K562 (cell line): ENCODE results near the gene RBM28. TPM values are rescaled to one million over a fixed set of nuclear protein-coding genes. Genes with fewer than 3 reads are reported as not detected.

Source experiments
- ATAC-seq: fragments of 200-7000 bp; cut with Tn5 transposase; 3 replicates; pipeline ENCODE4 v1.9.1; 2020; ENCODE audit warnings: moderate library complexity
- BruUV-seq: library from RNA; stranded (reverse); fragments of 400-500 nt; replicated peaks from 2 replicates; lab custom pipeline; 2021; lab: Mats Ljungman, UMichigan
- CTCF ChIA-PET: fragments of 300-600 bp; formaldehyde crosslinking; extraction: SDS; loops from one replicate; lab custom pipeline; 2021; ENCODE audit warnings: low intra/inter-chr PET ratio; lab: Yijun Ruan, JAX
- POLR2A ChIA-PET: fragments of 300-600, 350-650 bp; sonication (Branson Sonifier 250); formaldehyde crosslinking; extraction: SDS; loops from one replicate; lab custom pipeline; 2021; ENCODE audit warnings: antibody characterized with exemption, inconsistent platforms; lab: Yijun Ruan, JAX
- DNase-seq, 4 experiments: peaks; one replicate each; pipeline versions ENCODE4 v3.0.0 to v3.0.0-alpha.2; 2011 to 2018; ENCODE audit warnings: low spot score in 3 of 4, mixed read lengths in 3 of 4; ENCODE audit errors: extremely low read depth in 1 of 4
- FAIRE-seq: peaks from 2 replicates; lab custom pipeline; 2011; peaks lifted over from hg19 to GRCh38; lab: Jason Lieb, UNC
- H2AFZ ChIP-seq: 2 replicates; pipeline ENCODE4 v1.6.0; 2011; ENCODE audit warnings: low read depth, low read length, control low read depth, inconsistent platforms
- H3K27ac ChIP-seq: fragments of 200-600 bp; 3 replicates; pipeline ENCODE4 v1.8.0; 2011; ENCODE audit warnings: low read depth, mild to moderate bottlenecking, control low read depth, inconsistent platforms, low read length, moderate library complexity, mixed read lengths; ENCODE audit errors: extremely low read depth
- H3K27me3 ChIP-seq, 2 experiments: fragments of 300-600 bp in 1 of 2; 2 replicates in 1 of 2; 3 replicates in 1 of 2; pipeline versions ENCODE4 v1.6.0 to v1.8.0; 2011; ENCODE audit warnings: inconsistent platforms in 2 of 2, low read length in 2 of 2, mild to moderate bottlenecking in 1 of 2, mixed read lengths in 1 of 2, moderate library complexity in 1 of 2; ENCODE audit not compliant: control insufficient read depth in 2 of 2, insufficient read depth in 2 of 2
- H3K36me3 ChIP-seq: fragments of 300-600 bp; 3 replicates; pipeline ENCODE4 v1.8.0; 2011; ENCODE audit warnings: mild to moderate bottlenecking, low read length, inconsistent platforms; ENCODE audit not compliant: control insufficient read depth, insufficient read depth
- H3K4me1 ChIP-seq, 2 experiments: fragments of 200-600 bp in 1 of 2; replicated peaks in 1 of 2; 2 replicates in 1 of 2; 3 replicates in 1 of 2; pipeline versions ENCODE4 v1.5.1 to v1.8.0; 2011; ENCODE audit warnings: inconsistent platforms in 2 of 2, low read length in 2 of 2, mild to moderate bottlenecking in 1 of 2, mixed read lengths in 1 of 2, moderate library complexity in 1 of 2; ENCODE audit not compliant: control insufficient read depth in 2 of 2, insufficient read depth in 2 of 2
- H3K4me2 ChIP-seq: 2 replicates; pipeline ENCODE4 v1.6.1; 2011; ENCODE audit warnings: low read length, control low read depth, inconsistent platforms, mixed read lengths; ENCODE audit not compliant: insufficient read depth
- H3K4me3 ChIP-seq: fragments of 200-600 bp; sonication (generic), shearing (Covaris generic); 2 replicates; pipeline ENCODE4 v1.5.1; 2016; ENCODE audit warnings: control low read depth, inconsistent platforms
- H3K79me2 ChIP-seq: fragments of 200-600 bp; 3 replicates; pipeline ENCODE4 v1.8.0; 2011; ENCODE audit warnings: low read length, inconsistent platforms; ENCODE audit not compliant: control insufficient read depth, insufficient read depth
- H3K9ac ChIP-seq, 2 experiments: 2 replicates each; pipeline versions ENCODE4 v1.6.0 to v1.6.1; 2011; ENCODE audit warnings: low read depth in 2 of 2, low read length in 2 of 2, control low read depth in 1 of 2, inconsistent platforms in 1 of 2, mild to moderate bottlenecking in 1 of 2, mixed read lengths in 1 of 2; ENCODE audit not compliant: insufficient read depth in 1 of 2
- H3K9me1 ChIP-seq: one replicate; pipeline ENCODE4 v1.6.0; 2011; ENCODE audit warnings: inconsistent platforms, mild to moderate bottlenecking, low read length, moderate library complexity; ENCODE audit not compliant: control insufficient read depth, insufficient read depth
- H3K9me3 ChIP-seq: replicated peaks from 2 replicates; pipeline ENCODE4 v1.5.1; 2011; ENCODE audit warnings: low read depth, low read length, inconsistent platforms; ENCODE audit not compliant: control insufficient read depth, insufficient read depth
- H4K20me1 ChIP-seq: replicated peaks from 2 replicates; pipeline ENCODE4 v1.6.1; 2011; ENCODE audit warnings: low read length, inconsistent platforms, mixed read lengths; ENCODE audit not compliant: control insufficient read depth, insufficient read depth
- ETV5 ChIP-seq: sonication (generic); formaldehyde crosslinking; IDR thresholded peaks from 2 replicates; pipeline ENCODE4 v1.4.0; 2020; ENCODE audit warnings: low read depth, mild to moderate bottlenecking, missing genetic modification reagents
- FOXK1 ChIP-seq: sonication (generic); formaldehyde crosslinking; IDR thresholded peaks from 2 replicates; pipeline ENCODE4 v1.8.0; 2022; ENCODE audit warnings: missing genetic modification reagents, mild to moderate bottlenecking, borderline replicate concordance
- MTF1 ChIP-seq: fragments of 250-450 bp; sonication (Bioruptor Pico); IDR thresholded peaks from 2 replicates; pipeline ENCODE4 v1.9.0; 2021; ENCODE audit warnings: moderate library complexity, mild to moderate bottlenecking, inconsistent platforms, borderline replicate concordance
- NBN ChIP-seq: fragments of 450-650 bp; IDR thresholded peaks from 2 replicates; pipeline ENCODE4 v1.6.1; 2016; ENCODE audit warnings: low read depth, mild to moderate bottlenecking
- SNIP1 ChIP-seq: fragments of 450-650 bp; IDR thresholded peaks from 2 replicates; pipeline ENCODE4 v1.7.1; 2017; ENCODE audit warnings: low read depth, mild to moderate bottlenecking
- SRSF9 ChIP-seq: fragments of 200-400 bp; formaldehyde crosslinking; IDR thresholded peaks from 2 replicates; pipeline ENCODE4 v1.6.1; 2017; ENCODE audit warnings: low read depth, low read length, borderline replicate concordance
- STAT5B ChIP-seq: fragments of 250-450 bp; sonication (Bioruptor Pico); IDR thresholded peaks from 2 replicates; pipeline ENCODE4 v1.8.0; 2021; ENCODE audit warnings: mild to moderate bottlenecking, inconsistent platforms
- TAF15 ChIP-seq: fragments of 200-400 bp; formaldehyde crosslinking; IDR thresholded peaks from 2 replicates; pipeline ENCODE4 v1.6.1; 2017; ENCODE audit warnings: mild to moderate bottlenecking, low read depth, low read length, moderate library complexity
- ZFP30 ChIP-seq: fragments of 250-450 bp; sonication (Bioruptor Pico); IDR thresholded peaks from 2 replicates; pipeline ENCODE4 v1.8.0; 2022; ENCODE audit warnings: moderate library complexity, mild to moderate bottlenecking, inconsistent platforms, borderline replicate concordance
- ZNF57 ChIP-seq: fragments of 450-650 bp; formaldehyde crosslinking; IDR thresholded peaks from 2 replicates; pipeline ENCODE4 v1.4.0; 2020; ENCODE audit warnings: mild to moderate bottlenecking, moderate library complexity
- ZNF778 ChIP-seq: fragments of 450-650 bp; formaldehyde crosslinking; IDR thresholded peaks from 2 replicates; pipeline ENCODE4 v1.4.0; 2020; ENCODE audit warnings: mild to moderate bottlenecking, moderate library complexity
- WGBS: fragments of 100-300 bp; shearing (Covaris generic); methylation state at CpG from one replicate; pipeline ENCODE4 v1.1.6; 2016; ENCODE audit warnings: low coverage, mixed read lengths; ENCODE audit not compliant: insufficient coverage; ENCODE audit errors: missing lambda C conversion rate; 5-methylcytosine and 5-hydroxymethylcytosine counted together
- in situ Hi-C: fragments of 300-500 bp; cut with MboI; formaldehyde crosslinking; loops from 4 replicates; pipeline ENCODE4 v1.15.0; 2018; ENCODE audit warnings: inconsistent platforms, mixed read lengths
- intact Hi-C: fragments of 100-400 bp; cut with micrococcal nuclease; formaldehyde crosslinking; loops from 2 replicates; pipeline ENCODE4 v1.14.2; 2022
- polyA plus RNA-seq, 8 experiments: library from polyadenylated mRNA; depleted of rRNA in 4 of 8; stranded (reverse) in 5 of 8; unstranded in 3 of 8; fragments of >200 nt; fragmentation: Nextera tagmentation in 2 of 8; fragmentation: Illumina TruSeq in 1 of 8; extraction: Ambion mirVana in 2 of 8; extraction: Trizol in 1 of 8; gene quantifications; 2 replicates each; pipeline versions ENCODE4 v1.2.1 to v1.2.3, GENCODE V29; 2011 to 2014; ENCODE audit warnings: inconsistent platforms in 1 of 8, missing spikeins in 1 of 8
- total RNA-seq, 7 experiments: library from RNA; depleted of rRNA in 6 of 7; stranded (reverse); fragments of >200 nt in 6 of 7; fragmentation: Illumina TruSeq in 2 of 7; extraction: Trizol in 2 of 7; gene quantifications; 2 replicates each; pipeline versions ENCODE4 v1.2.1 to v1.2.3, GENCODE V29; 2011 to 2021; ENCODE audit warnings: low replicate concordance in 1 of 7
- TF ChIP-seq, protein P1 (sequence below): sonication (generic); formaldehyde crosslinking; IDR thresholded peaks from 2 replicates; pipeline ENCODE4 v1.8.1; 2023; ENCODE audit warnings: mild to moderate bottlenecking, missing genetic modification reagents
- TF ChIP-seq, protein P2 (sequence below): fragments of 450-650 bp; IDR thresholded peaks from 2 replicates; pipeline ENCODE4 v1.6.1; 2018; ENCODE audit warnings: mild to moderate bottlenecking, low read depth; ENCODE audit not compliant: partially characterized antibody
- TF ChIP-seq, protein P3 (sequence below): fragments of 250-450 bp; sonication (Bioruptor Pico); IDR thresholded peaks from 2 replicates; pipeline ENCODE4 v1.5.0; 2020; ENCODE audit warnings: mild to moderate bottlenecking
- TF ChIP-seq, protein P4 (sequence below): fragments of 250-450 bp; sonication (Bioruptor Pico); IDR thresholded peaks from 2 replicates; pipeline ENCODE4 v1.8.0; 2022; ENCODE audit warnings: inconsistent platforms
- TF ChIP-seq, protein P5 (sequence below): sonication (generic); formaldehyde crosslinking; IDR thresholded peaks from 2 replicates; pipeline ENCODE4 v1.8.1; 2022; ENCODE audit warnings: missing genetic modification reagents

RBM28 gene
- total and polyA plus RNA-seq, 9 of the 15 experiments (the other 6 are each of a cell fraction or from before 2014, with no cell fraction given), result 65.8 to 213 (median 138) TPM

DNA sequence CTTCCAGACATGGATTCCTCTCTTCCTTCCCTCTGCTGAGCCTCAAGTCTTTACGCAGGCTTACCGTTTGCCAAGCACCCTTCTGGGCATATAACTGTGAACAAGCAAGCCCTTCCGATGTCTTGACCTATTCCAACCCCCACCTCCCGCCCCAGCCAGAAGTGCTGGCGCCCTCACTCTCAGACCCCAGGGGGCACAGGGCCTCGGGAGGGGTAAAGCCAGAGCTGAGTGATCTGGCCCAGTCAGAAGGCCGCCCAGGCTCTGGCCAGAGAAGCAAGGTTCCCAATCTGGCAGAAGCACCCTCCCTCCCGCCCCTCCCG is 16.6 kb upstream of the RBM28 start:
- in situ Hi-C loops, result no loop called here

More for the DNA sequence above, 16.6 kb upstream of the RBM28 start:
- no peak for FAIRE-seq
- Histone ChIP-seq H3K79me2 (no peaks in the 10 kb centered on the region), H3K36me3 (no peaks in the 10 kb centered on the region), H3K4me2 (no peak overlapping the region), H2AFZ (no peak overlapping the region), H3K9me3 (no peaks in the 10 kb centered on the region), H3K4me1 (peaks cover 6 to 21% of the 10 kb centered on the region in 2 experiments; a peak in 3 of 5 replicates), H3K9me1 (no peaks in the 10 kb centered on the region), H3K4me3 (no peak overlapping the region), H3K27me3 (peaks cover 60 to 63% of the 10 kb centered on the region in 2 experiments), H4K20me1 (no peaks in the 10 kb centered on the region; the same call in 1 of the 2 replicates), H3K9ac (no peak overlapping the region), H3K27ac (no peak overlapping the region)
- BruUV-seq, result no TSS peak
- no peak for DNase-seq
- TF ChIP-seq ZFP30 (CRISPR knock-in tag), result no peak
- TF ChIP-seq STAT5B, result no peak
- TF ChIP-seq SRSF9, result no peak
- no peak for TF ChIP-seq FOXK1
- TF ChIP-seq ETV5 (CRISPR knock-in tag), result no peak
- TF ChIP-seq, protein P1, sequence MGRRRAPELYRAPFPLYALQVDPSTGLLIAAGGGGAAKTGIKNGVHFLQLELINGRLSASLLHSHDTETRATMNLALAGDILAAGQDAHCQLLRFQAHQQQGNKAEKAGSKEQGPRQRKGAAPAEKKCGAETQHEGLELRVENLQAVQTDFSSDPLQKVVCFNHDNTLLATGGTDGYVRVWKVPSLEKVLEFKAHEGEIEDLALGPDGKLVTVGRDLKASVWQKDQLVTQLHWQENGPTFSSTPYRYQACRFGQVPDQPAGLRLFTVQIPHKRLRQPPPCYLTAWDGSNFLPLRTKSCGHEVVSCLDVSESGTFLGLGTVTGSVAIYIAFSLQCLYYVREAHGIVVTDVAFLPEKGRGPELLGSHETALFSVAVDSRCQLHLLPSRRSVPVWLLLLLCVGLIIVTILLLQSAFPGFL, result no peak
- TF ChIP-seq, protein P2, sequence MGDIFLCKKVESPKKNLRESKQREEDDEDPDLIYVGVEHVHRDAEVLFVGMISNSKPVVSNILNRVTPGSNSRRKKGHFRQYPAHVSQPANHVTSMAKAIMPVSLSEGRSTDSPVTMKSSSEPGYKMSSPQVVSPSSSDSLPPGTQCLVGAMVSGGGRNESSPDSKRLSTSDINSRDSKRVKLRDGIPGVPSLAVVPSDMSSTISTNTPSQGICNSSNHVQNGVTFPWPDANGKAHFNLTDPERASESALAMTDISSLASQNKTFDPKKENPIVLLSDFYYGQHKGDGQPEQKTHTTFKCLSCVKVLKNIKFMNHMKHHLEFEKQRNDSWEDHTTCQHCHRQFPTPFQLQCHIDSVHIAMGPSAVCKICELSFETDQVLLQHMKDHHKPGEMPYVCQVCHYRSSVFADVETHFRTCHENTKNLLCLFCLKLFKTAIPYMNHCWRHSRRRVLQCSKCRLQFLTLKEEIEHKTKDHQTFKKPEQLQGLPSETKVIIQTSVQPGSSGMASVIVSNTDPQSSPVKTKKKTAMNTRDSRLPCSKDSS, result no peak
- no peak for TF ChIP-seq SNIP1
- TF ChIP-seq, protein P3, sequence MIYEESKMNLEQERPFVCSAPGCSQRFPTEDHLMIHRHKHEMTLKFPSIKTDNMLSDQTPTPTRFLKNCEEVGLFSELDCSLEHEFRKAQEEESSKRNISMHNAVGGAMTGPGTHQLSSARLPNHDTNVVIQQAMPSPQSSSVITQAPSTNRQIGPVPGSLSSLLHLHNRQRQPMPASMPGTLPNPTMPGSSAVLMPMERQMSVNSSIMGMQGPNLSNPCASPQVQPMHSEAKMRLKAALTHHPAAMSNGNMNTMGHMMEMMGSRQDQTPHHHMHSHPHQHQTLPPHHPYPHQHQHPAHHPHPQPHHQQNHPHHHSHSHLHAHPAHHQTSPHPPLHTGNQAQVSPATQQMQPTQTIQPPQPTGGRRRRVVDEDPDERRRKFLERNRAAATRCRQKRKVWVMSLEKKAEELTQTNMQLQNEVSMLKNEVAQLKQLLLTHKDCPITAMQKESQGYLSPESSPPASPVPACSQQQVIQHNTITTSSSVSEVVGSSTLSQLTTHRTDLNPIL, result no peak
- TF ChIP-seq ZNF778, result no peak
- TF ChIP-seq NBN, result no peak
- TF ChIP-seq MTF1 (CRISPR knock-in tag), result no peak
- TF ChIP-seq, protein P4, sequence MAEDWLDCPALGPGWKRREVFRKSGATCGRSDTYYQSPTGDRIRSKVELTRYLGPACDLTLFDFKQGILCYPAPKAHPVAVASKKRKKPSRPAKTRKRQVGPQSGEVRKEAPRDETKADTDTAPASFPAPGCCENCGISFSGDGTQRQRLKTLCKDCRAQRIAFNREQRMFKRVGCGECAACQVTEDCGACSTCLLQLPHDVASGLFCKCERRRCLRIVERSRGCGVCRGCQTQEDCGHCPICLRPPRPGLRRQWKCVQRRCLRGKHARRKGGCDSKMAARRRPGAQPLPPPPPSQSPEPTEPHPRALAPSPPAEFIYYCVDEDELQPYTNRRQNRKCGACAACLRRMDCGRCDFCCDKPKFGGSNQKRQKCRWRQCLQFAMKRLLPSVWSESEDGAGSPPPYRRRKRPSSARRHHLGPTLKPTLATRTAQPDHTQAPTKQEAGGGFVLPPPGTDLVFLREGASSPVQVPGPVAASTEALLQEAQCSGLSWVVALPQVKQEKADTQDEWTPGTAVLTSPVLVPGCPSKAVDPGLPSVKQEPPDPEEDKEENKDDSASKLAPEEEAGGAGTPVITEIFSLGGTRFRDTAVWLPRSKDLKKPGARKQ (CRISPR knock-in tag), result no peak
- no peak for TF ChIP-seq ZNF57 (CRISPR knock-in tag)
- TF ChIP-seq TAF15, result no peak
- TF ChIP-seq, protein P5, sequence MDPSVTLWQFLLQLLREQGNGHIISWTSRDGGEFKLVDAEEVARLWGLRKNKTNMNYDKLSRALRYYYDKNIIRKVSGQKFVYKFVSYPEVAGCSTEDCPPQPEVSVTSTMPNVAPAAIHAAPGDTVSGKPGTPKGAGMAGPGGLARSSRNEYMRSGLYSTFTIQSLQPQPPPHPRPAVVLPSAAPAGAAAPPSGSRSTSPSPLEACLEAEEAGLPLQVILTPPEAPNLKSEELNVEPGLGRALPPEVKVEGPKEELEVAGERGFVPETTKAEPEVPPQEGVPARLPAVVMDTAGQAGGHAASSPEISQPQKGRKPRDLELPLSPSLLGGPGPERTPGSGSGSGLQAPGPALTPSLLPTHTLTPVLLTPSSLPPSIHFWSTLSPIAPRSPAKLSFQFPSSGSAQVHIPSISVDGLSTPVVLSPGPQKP, result no peak
- CTCF ChIA-PET, result no interaction called here
- intact Hi-C loops, result no loop called here
- POLR2A ChIA-PET, result no interaction called here
- 18% methylated on average over 9 of the region's 9 CpGs for WGBS
- ATAC-seq, result no peak
